ENCODE results near the gene SPZ1.
"Not testable (repeated sequence)": the region's sequence is repeated elsewhere in the genome, so short reads cannot be mapped to it uniquely, and the experiment has no call there.

Gene SPZ1, protein sequence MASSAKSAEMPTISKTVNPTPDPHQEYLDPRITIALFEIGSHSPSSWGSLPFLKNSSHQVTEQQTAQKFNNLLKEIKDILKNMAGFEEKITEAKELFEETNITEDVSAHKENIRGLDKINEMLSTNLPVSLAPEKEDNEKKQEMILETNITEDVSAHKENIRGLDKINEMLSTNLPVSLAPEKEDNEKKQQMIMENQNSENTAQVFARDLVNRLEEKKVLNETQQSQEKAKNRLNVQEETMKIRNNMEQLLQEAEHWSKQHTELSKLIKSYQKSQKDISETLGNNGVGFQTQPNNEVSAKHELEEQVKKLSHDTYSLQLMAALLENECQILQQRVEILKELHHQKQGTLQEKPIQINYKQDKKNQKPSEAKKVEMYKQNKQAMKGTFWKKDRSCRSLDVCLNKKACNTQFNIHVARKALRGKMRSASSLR

DNA sequence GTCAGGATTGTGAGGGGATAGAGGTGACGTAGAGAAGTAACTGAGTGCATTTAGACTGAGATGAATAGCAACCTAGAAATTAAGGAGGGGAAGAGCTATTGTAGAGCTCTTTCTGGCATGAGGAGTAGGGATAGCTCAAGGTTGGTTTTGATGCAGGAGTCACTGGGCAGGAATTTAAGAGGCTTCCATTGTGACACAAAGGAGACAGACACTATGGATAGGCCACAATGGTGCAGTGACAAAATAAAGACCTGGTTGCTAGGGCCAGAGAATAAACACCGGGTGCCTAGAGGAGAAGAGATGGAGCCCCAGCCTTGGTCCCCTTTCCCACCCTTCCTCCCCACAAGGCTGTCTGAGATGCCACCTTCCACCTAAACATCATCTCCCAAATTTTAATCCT lies at the start of gene SPZ1:
TSS of gene SPZ1 (plus strand) at position 301 of the 400 bp plus-strand sequence. CDS start 214 bp downstream, outside the sequence.
- DNase-seq: no peak

DNA sequence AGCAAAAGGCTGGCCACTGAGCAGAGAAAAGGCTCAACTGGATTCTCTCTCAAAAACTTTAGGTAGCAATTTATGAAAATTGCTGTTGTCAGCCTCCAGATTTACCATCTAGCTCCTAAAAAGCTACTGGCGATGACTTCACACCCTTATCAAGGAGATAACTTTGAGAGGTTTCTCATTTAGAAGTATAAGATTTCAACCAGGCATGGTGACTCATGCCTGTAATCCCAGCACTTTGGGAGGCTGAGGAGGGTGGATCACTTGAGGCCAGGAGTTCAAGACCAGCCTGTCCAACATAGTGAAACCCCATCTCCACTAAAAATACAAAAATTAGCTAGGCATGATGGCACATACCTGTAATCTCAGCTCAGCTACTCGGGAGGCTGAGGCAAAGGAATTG lies 49.3 kb upstream of the SPZ1 start:
- not testable (repeated sequence) for DNase-seq

DNA sequence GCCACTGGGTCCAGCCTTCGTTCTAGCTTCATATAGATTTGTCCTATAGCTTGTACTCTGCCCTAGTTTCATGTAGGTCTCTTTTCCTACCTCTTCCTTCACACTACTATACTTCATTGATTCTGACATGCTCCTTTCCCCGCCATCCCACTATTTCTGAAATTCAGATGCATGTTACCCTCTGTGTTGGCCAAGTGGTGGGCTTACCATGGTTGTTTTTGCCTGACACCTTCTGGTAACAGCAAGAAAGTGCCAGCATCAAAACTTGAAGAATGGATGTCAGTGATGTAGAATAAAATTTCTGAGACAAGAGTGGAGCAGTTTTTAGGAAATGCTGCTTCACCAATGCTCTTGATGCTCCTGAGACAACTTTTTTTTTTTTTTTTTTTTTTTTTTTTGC lies 44.5 kb upstream of the SPZ1 start:
- no peak for DNase-seq

DNA sequence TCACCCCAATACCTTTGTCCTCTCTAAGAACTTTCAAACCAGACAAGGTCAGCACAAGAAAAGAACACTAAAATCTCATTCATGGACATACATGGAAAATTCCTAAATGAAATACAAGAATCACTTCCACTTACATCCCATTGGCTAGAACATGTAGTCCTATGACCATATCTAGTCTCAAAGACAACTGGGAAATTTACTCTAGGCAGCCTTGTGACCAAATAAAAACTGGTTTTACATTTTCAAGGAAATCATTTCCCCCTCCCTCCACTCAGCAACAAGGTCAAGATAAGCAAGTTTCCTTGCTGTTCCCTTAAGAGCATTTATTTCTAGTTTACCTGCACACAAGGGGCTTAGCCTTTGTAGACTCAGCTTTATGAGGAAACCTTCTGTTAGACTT lies 43.6 kb upstream of the SPZ1 start:
- no peak for DNase-seq

DNA sequence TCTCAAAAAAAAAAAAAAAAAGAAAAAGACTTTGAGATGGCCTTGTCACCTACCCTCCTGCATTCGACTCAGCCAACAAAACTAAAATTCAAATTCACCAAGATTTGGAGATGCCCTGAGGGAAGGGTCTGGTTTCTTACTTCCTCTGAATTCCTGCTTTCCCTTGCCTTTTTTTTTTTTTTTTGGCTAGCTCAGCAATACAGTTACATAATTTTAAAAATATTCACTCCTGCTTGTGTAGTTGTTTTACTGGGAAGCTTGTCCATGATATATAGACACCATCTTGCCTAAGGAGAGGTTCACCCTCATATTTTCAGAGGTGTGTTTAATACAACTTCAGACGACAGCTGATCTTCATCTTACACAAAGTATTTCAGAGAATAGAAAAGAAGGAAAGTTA lies 42.6 kb upstream of the SPZ1 start:
- DNase-seq: no peak

DNA sequence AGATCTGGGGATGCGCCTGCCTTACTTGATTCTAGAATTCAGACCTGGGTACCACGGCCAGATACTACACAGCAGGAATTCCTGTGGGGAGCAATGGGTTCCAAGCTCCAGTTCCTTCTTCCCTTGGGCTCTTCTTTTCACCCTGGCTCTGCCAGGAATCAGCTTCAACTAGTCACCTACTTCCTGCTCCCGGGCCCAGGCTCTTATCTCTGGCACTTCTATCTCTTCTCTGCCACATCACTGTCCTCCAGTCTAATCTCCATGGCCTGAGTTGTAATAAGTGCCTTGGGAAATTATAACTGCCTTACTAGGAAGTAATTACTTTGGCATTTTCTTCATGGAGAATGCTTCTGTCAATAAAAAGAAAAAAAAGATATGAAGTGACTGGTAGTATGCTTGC lies 37.7 kb upstream of the SPZ1 start:
- no peak for DNase-seq

DNA sequence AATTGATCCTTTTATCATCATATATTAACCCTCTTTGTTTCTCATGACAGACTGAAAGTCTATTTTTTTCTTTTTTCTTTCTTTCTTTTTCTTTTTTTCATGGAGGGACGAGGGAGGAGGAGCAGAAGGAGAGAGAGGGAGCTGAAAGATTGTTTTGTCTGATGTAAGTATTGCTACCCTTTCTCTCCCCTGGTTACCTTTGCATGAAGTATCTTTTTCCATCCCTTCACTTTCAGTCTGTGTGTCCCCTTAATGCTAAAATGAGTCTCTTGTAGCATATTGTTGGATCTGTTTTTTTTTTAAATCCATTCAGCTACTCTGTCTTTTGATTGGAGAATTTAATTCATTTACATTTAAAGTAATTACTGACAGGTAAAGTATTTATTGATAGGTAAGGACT lies 36.4 kb upstream of the SPZ1 start:
- no peak for DNase-seq

DNA sequence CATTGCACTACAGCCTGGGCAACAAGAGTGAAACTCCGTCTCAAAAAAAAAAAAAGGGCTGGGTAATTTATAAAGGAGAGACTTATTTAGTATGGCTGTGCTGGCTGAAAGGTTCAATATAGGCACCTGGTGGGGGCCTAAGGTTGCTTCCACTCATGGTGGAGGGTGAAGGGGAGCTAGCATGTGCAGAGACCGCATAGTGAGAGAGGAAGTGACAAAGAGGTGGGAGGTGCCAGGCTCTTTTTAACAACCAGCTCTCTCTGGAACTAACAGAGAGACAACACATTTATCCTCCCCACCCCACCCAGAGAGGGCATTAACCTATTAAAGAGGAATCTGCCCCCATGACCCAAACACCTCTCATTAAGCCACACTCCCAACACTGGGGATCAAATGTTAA lies 35.1 kb upstream of the SPZ1 start:
- peak in 1 of 2 donors; percentile 8 for DNase-seq

DNA sequence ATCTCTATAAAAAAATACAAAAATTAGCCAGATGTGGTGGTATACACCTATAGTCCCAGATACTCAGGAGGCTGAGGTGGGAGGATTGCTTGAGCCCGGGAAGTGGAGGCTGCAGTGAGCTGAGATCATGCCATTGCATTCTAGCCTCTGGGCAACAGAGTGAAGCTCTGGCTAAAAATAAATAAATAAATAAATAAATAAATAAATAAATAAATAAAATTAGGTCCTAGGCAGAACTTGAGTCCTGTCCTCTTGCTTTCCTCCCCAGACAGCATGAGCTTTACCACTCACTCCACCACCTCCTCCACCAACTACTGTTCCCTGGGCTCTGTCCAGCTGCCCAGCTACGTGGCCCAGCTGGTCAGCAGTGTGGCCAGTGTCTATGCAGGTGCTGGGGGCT lies 31.6 kb upstream of the SPZ1 start:
- DNase-seq: no peak

DNA sequence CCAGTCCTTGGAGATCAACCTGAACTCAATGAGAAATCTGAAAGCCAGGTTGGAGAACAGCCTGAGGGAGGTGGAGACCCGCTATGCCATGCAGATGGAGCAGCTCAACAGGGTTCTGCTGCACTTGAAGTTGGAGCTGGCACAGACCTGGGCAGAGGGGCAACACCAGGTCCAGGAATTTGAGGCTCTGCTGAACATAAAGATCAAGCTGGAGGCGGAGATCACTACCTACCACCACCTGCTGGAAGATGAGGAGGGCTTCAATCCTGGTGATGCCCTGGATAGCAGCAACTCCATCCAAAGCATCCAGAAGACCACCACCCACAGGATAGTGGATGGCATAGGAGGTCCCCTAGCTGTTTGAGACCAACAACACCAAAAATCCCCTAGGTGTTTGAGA lies 30.5 kb upstream of the SPZ1 start:
- no peak for DNase-seq

DNA sequence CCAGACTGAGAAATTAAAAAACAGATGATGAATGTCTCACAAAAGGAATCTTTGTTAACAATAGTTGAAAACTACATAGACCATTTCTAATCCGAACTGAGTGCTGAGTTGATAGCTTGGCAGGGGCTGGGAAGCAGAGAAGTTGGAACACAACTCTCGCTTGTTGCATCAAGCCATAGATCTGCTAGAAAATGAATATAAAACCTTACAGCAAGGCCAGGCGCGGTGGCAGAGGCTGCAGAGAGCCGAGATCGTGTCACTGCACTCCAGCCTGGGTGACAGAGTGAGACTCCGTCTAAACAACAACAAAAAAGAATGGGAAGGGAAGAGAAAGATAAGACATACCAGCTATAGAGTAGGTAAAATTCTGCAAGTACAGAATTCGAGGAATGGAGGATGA lies 28.0 kb upstream of the SPZ1 start:
- no peak for DNase-seq

DNA sequence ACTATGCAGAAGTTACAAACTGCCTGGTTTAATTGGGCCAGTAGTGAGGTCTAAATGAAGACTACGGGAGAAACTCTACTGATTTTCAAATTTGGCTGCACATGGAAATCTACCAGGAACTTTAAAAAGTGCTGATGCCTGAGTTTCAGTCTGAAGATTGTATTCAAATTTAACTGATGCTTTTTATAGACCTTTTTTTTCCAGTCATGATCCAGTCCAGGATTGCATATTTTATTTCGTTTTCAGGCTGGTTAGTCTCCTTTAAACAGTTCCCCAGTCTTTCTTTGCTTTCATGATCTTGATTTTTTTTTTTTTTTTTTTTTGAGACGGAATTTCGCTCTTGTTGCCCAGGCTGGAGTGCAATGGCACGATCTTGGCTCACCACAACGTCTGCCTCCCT lies 23.7 kb upstream of the SPZ1 start:
- DNase-seq: no peak

DNA sequence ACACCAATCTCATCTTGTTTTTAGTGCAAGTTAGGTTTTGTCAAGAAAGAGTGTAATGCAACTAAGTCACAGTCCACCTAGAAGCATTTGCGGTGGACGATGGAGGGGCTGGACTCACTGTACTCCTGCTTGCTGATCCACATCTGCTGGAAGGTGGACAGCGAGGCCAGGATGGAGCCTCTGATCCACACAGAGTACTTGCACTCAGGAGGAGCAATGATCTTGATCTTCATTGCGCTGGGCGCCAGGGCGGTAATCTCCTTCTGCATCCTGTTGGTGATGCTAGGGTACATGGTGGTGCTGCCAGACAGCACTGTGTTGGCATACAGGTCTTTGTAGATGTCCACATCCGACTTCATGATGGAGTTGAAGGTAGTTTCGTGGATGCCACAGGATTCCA lies 20.2 kb upstream of the SPZ1 start:
- DNase-seq: no peak

DNA sequence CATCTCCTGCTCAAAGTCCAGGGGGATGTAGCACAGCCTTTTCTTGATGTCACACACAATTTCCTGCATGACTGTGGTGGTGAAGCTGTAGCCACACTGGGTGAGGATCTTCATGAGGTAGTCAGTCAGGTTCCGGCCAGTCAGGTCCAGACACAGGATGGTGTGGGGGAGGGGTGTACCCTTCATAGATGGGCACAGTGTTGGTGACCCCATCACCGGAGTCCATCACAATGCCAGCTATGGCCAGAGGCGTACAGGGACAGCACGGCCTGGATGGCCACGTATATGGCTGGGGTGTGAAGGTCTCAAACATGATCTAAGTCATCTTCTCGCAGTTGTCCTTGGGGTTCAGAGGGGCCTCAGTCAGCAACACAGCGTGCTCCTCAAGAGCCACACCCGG lies 19.7 kb upstream of the SPZ1 start:
- DNase-seq: no peak

DNA sequence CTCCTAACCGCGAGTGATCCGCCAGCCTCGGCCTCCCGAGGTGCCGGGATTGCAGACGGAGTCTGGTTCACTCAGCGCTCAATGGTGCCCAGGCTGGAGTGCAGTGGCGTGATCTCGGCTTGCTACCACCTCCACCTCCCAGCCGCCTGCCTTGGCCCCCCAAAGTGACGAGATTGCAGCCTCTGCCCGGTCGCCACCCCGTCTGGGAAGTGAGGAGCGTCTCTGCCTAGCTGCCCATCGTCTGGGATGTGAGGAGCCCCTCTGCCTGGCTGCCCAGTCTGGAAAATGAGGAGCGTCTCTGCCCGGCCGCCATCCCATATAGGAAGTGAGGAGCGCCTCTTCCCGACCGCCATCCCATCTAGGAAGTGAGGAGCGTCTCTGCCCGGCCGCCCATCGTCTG lies 19.0 kb upstream of the SPZ1 start:
- DNase-seq: not testable (repeated sequence)

DNA sequence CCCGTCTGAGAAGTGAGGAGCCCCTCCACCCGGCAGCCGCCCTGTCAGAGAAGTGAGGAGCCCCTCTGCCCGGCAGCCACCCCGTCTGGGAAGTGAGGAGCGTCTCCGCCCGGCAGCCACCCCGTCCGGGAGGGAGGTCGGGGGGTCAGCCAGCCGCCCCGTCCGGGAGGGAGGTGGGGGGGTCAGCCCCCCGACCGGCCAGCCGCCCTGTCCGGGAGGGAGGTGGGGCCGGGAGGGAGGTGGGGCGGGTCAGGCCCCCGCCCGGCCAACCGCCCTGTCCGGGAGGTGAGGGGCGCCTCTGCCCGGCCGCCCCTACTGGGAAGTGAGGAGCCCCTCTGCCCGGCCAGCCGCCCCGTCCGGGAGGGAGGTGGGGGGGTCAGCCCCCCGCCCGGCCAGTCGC lies 18.5 kb upstream of the SPZ1 start:
- not testable (repeated sequence) for DNase-seq

DNA sequence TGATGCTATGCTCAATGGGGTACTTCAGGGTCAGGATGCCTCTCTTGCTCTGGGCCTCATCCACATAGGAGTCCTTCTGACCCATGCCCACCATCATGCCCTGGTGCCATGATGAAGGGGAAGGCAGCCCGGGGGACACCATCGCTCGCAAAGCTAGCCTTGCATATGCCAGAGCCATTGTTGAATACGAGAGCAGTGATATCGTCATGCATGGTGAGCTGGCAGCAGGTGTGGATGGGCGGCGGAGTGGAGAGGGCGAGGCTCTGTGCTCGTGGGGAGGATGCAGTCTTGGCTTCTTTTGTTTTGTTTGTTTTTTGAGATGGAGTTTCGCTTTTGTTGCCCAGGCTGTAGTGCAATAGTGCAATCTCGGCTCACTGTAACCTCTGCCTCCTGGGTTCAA lies 17.2 kb upstream of the SPZ1 start:
- DNase-seq: no peak

DNA sequence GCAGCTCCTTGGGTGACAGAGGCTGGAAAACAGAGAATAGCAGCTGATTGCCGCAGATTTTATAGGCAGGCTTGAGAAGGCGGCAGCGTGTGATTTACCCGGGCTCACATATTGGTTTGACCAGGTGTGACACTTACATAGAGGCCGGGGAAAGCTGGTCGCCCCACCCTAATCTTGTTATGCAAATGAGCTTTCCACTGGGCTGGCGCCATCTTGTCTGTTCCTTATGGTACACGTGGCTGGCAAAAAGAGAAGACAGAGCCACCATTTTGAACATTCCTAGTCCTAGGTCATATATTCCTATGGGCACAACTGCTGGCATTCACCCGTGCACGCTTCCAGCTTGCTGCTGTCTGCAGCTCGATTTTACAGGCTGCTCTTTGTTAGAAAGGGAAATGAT lies 11.3 kb upstream of the SPZ1 start:
- no peak for DNase-seq

DNA sequence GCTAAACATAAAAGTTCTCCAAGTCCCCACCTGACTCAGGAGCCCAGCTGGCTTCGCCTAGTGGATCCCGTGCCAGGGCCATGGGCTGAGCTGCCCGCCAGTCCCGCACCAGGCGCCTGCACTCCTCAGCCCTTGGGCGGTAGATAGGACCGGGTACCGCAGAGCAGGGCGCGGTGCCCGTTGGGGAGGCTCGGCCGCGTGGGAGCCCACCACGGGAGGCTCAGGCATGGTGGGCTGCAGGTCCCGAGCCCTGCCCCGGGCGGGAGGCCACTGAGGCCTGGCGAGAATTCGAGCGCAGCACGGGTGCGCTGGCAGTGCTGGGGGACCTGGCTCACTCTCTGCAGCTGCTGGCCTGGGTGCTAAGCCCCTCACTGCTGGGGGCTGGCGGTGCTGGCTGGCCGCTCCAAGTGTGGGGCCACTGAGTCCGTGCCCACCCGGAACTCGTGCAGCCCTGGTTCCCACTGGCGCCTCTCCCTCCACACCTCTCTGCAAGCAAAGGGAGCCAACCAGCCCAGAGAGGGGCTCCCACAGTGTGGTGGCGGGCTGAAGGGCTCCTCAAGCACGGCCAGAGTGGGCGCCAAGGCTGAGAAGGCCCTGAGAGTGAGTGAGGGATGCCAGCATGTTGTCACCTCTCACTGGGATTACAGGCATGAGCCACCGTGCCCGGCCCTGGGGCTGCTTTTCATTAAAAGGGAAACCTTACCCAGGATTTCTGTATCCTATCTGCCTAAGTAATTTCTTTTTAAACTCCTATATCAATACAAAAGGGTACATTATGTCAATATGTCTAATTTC lies 9.7 kb upstream of the SPZ1 start:
- no peak for DNase-seq

DNA sequence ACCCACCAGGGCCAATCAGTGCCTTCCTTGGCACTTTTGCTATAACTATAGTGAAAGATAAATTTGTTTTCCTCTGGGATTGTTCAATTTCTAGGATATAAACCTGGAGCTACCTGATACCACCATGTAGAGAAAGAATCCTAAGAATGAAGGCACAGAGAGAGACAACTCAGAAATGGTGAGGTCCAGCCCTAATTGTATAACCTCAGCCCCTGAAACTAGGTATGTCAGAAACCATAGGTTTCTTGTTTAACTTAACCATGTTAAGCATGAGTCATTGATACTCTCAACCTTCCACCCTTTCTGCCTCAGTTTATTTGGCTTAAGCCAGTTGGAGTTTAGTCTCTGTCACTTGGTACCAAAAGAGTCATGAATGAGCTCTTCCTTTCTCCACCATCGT lies 4.6 kb upstream of the SPZ1 start:
- DNase-seq: no peak

DNA sequence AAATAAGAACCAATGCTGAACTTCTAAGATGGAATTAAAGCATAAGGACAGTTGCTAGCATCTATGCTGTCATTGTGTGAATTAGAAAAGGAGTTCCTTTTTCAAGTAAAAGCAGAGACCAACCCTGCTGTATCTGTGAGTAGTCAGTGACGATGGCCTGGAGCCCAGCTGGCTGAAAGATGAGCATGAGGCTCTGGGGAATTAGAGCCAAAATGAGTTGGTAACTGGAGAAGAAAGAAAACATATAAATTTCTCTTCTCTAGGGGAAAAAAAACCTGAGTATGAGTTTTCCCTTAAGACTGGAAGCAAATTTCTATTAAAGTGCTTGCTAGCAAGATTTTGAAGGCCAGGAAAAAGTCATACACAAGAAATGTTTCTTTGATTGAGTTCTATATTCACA lies 1.6 kb upstream of the SPZ1 start:
- DNase-seq: no peak

DNA sequence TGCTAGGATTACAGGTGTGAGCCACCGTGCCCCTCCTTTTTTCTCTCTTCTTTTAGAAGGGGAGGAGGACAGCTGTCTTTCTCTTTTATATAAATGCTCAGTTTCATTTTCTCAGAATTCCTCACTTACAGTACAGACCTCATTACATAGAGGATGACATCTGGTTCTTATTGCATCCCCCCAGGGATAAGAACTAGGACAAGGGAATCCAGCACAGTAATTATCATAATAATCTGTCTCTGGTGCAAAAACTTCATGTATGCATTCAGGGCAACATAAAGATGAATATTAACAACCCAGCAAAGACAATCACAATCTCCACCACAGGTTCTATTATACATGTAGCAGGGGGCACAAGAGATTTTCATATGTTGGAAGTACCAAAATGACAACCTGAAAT lies 5.1 kb downstream of the SPZ1 start:
- DNase-seq: no peak

DNA sequence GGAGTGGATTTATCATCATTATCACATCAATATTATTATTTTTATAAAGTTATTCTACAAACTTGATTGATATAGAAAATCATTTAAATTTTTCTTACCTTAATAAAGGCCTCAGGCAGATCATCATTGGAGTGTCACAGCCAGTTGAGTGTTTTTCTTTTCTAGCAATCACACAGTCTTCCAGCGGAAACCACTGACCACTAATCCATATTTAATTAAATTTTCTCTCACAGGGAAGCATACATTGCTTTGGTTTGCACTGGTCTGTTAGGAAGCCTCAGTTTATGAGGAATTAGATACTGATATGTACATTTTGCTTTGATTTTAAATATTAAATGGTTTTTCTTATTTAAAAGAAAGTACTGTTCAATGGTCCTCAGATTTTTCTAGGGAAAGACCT lies 6.7 kb downstream of the SPZ1 start:
- DNase-seq: no peak

DNA sequence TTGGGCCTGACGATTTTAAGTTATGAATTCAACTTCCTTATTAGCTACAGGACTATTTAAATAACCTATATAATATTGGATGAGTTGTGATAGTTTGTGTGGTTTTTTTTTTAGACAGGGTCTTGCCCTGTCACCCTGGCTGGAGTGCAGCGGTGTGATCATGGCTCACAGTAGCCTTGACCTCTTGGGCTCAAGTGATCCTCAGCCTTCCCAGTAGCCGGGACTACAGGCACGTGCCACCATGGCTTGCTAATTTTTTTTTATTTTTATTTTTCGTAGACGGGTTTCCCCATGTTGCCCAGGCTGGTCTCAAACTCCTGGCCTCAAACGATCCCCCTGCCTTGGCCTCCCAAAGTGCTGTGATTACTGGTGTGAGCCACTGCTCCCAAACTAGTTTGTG lies 17.6 kb downstream of the SPZ1 start:
- DNase-seq: no peak

DNA sequence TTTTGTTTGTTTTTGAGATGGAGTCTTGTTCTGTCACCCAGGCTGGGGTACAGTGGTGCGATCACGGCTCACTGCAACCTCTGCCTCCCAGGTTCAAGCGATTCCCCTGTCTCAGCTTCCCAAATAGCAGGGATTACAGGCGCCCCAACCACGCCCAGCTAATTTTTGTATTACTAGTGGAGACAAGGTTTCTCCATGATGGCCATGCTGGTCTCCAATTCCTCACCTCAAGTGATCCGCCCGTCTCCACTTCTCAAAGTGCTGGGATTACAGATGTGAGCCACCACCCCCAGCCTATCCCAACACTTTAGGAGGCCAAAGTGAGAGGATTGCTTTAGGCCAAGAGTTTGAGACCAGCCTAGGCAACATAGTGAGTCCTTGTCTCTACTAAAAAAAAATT lies 19.3 kb downstream of the SPZ1 start:
- DNase-seq: no peak

Data from inflammatory macrophage treated with lipopolysaccharide for 1 hour (primary cell).